ENCODE results near the gene DSG3. TPM values are rescaled to one million over a fixed set of nuclear protein-coding genes. Genes with fewer than 3 reads are reported as not detected.

DSG3 gene
- 100 to 1,000 TPM; 513 to 856 (median 737) TPM for total RNA-seq

GRCh38 chr18:31447530-31448191 is at the start of gene DSG3:
Gene DSG3 (plus strand): TSS chr18:31447741. CDS start chr18:31447878, 137 bp downstream.
- DNase-seq, result no peak
- H3K36me3 ChIP-seq, result no peaks in the 10 kb centered on the region
- peak within 1 kb of the TSS; percentile 49 to 64 (median 54) for H3K4me3 ChIP-seq
- WGBS, 2 donors, result 12 to 37% methylated on average over 9 of the region's 9 CpGs
- TF ChIP-seq POLR2A (IDR thresholded peaks at IDR 0.05), result peak in 3 of 4 donors; percentile 71 to 86 (median 78)
- TF ChIP-seq CTCF (IDR thresholded peaks at IDR 0.05), result no peak
- no peaks in the 10 kb centered on the region for H3K9me3 ChIP-seq
- H3K4me1 ChIP-seq, result peaks cover 0 to 29% (median 0%) of the 10 kb centered on the region in 3 donors
- intact Hi-C loops (cut with DNase I), result no loop called here
- peak within 1 kb of the TSS; percentile 78 to 92 (median 90) for H3K27ac ChIP-seq
- H3K27me3 ChIP-seq, result no peaks in the 10 kb centered on the region

- Histone ChIP-seq H3K27me3 (no peaks in the 10 kb centered on the region), H3K9me3 (no peaks in the 10 kb centered on the region), H3K36me3 (no peaks in the 10 kb centered on the region), H3K4me1 (peaks cover 0 to 20% (median 0%) of the 10 kb centered on the region in 3 donors), H3K27ac (no peak overlapping the region), H3K4me3 (no peak overlapping the region)
- whole genome bisulfite sequencing, 2 donors, result 72 to 74% methylated on average over 2 of the region's 2 CpGs
- intact Hi-C loops (cut with DNase I), result no loop called here
- DNase-seq, result no peak
- TF ChIP-seq CTCF (IDR thresholded peaks at IDR 0.05), result no peak
- no peak for TF ChIP-seq POLR2A (IDR thresholded peaks at IDR 0.05)
These were observed 49.4 kb upstream of the DSG3 start for GRCh38 chr18:31398191-31398590.

GRCh38 chr18:31399306-31400032 is 48.1 kb upstream of the DSG3 start:
- H3K4me3 ChIP-seq, result no peak overlapping the region
- H3K9me3 ChIP-seq, result no peaks in the 10 kb centered on the region
- peaks cover 0 to 20% (median 0%) of the 10 kb centered on the region in 3 donors for H3K4me1 ChIP-seq
- TF ChIP-seq POLR2A (IDR thresholded peaks at IDR 0.05) (no peak), CTCF (IDR thresholded peaks at IDR 0.05) (no peak)
- H3K27ac ChIP-seq, result no peak overlapping the region
- no peaks in the 10 kb centered on the region for H3K36me3 ChIP-seq
- 38 to 51% methylated on average over 6 of the region's 6 CpGs for WGBS, 2 donors
- intact Hi-C loops (cut with DNase I), result no loop called here
- H3K27me3 ChIP-seq, result no peaks in the 10 kb centered on the region
- no peak for DNase-seq

- 69 to 75% methylated on average over 6 of the region's 6 CpGs for WGBS, 2 donors
- DNase-seq, result no peak
- TF ChIP-seq CTCF (IDR thresholded peaks at IDR 0.05), result no peak
- Histone ChIP-seq H3K4me3 (no peak overlapping the region), H3K4me1 (peaks cover 0 to 20% (median 0%) of the 10 kb centered on the region in 3 donors), H3K27me3 (no peaks in the 10 kb centered on the region), H3K9me3 (no peaks in the 10 kb centered on the region), H3K36me3 (no peaks in the 10 kb centered on the region), H3K27ac (no peak overlapping the region)
- intact Hi-C loops (cut with DNase I), result no loop called here
These were observed 46.1 kb upstream of the DSG3 start for GRCh38 chr18:31401156-31402025.

- TF ChIP-seq POLR2A (IDR thresholded peaks at IDR 0.05) (no peak), CTCF (IDR thresholded peaks at IDR 0.05) (no peak)
- Histone ChIP-seq H3K27ac (no peak overlapping the region), H3K4me3 (no peak overlapping the region), H3K4me1 (peaks cover 0 to 15% (median 0%) of the 10 kb centered on the region in 3 donors), H3K36me3 (no peaks in the 10 kb centered on the region), H3K27me3 (no peaks in the 10 kb centered on the region), H3K9me3 (no peaks in the 10 kb centered on the region)
- DNase-seq, result no peak
- intact Hi-C loops (cut with DNase I), result no loop called here
These were observed 45.5 kb upstream of the DSG3 start for GRCh38 chr18:31402026-31402373.
